NCI-H460 (cell line): Measurements from ENCODE around the gene NXF1. TPM values are rescaled to one million over a fixed set of nuclear protein-coding genes. Genes with fewer than 3 reads are reported as not detected.
"Not testable (repeated sequence)": the region's sequence is repeated elsewhere in the genome, so short reads cannot be mapped to it uniquely, and the experiment has no call there.

Source experiments
- DNase-seq: peaks from one replicate; pipeline ENCODE4 v3.0.0-alpha.2; 2016; ENCODE audit warnings: low read depth; ENCODE audit errors: extremely low read depth
- total RNA-seq: library from RNA; depleted of rRNA; stranded (reverse); fragments of >200 nt; shearing (Covaris generic); gene quantifications from 2 replicates; pipeline ENCODE4 v1.2.3, GENCODE V29; 2014

NXF1 gene
- total RNA-seq, 1 experiment from 2014 or later = 28.7 TPM

- DNase-seq = no peak
Measured at GRCh38 chr11:62788991-62789390, 16.2 kb downstream of the NXF1 start.

- DNase-seq = peak; percentile 92
Measured at GRCh38 chr11:62787005-62787759, 18.1 kb downstream of the NXF1 start, which contains the start of gene TMEM179B. TMEM179B (plus strand) TSS chr11:62787402; CDS start chr11:62787432, 30 bp downstream.

- DNase-seq = peak; percentile 74
Measured at GRCh38 chr11:62786318-62787004, 18.8 kb downstream of the NXF1 start.

- DNase-seq = no peak
Measured at GRCh38 chr11:62782753-62783152, 22.5 kb downstream of the NXF1 start.

GRCh38 chr11:62778441-62778840, 26.8 kb downstream of the NXF1 start:
- no peak for DNase-seq

GRCh38 chr11:62777389-62777788, 27.9 kb downstream of the NXF1 start:
- DNase-seq = no peak

- no peak for DNase-seq
Measured at GRCh38 chr11:62775646-62776045, 29.6 kb downstream of the NXF1 start.

- no peak for DNase-seq
Measured at GRCh38 chr11:62774407-62774806, 30.8 kb downstream of the NXF1 start.

- peak; percentile 94 for DNase-seq
Measured at GRCh38 chr11:62771144-62772021, 33.9 kb downstream of the NXF1 start, which contains the start of gene TAF6L. TAF6L (plus strand) TSS chr11:62771396; CDS start chr11:62775784, 4,388 bp downstream.

- DNase-seq = no peak
Measured at GRCh38 chr11:62770778-62771143, 34.5 kb downstream of the NXF1 start.

GRCh38 chr11:62760867-62761227, 44.4 kb downstream of the NXF1 start:
- not testable (repeated sequence) for DNase-seq

GRCh38 chr11:62757846-62758788, 47.1 kb downstream of the NXF1 start:
- no peak for DNase-seq

- DNase-seq = no peak
Measured at GRCh38 chr11:62755086-62755615, 50.1 kb downstream of the NXF1 start.

GRCh38 chr11:62753736-62754603, 51.3 kb downstream of the NXF1 start, which contains the start of gene ZBTB3:
ZBTB3 (minus strand) TSS chr11:62754160; CDS start chr11:62753664, 496 bp downstream.
- peak; percentile 98 for DNase-seq

GRCh38 chr11:62752994-62753735, 52.1 kb downstream of the NXF1 start:
- no peak for DNase-seq

- DNase-seq = no peak
Measured at GRCh38 chr11:62752177-62752785, 53.0 kb downstream of the NXF1 start.

GRCh38 chr11:62749931-62750330, 55.3 kb downstream of the NXF1 start:
- DNase-seq = not testable (repeated sequence)
